ENCODE results near the gene FAR2. TPM values are rescaled to one million over a fixed set of nuclear protein-coding genes. Genes with fewer than 3 reads are reported as not detected.

Gene FAR2
- polyA plus RNA-seq, 1 of the 3 experiments (the other 2 are of a cell fraction): 7.4 TPM

DNA sequence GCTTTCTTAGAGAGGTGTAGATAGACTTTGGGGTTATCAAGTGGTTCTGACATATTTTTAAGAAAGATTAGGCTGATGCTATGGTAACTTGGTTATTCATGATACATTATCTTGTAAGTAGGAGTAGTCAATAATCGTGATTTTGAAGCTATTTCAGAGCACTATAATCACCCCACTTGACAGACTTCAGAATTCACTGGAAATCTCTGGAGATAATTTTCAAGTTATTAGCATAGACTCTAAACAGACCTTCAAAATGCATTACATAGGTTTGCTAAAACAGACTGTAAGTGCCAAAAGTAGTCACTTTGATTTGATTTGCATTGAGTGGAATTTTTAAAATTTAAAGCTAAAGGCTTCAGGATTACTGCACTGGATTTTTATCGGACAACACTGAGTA lies 157.6 kb downstream of the FAR2 start:
- no peaks in the 10 kb centered on the region for H3K9me3 ChIP-seq
- H3K27ac ChIP-seq (ENCODE audit: low read depth in 2 of 2, low read length in 1 of 2): no peak overlapping the region
- H3K4me3 ChIP-seq (ENCODE audit: low read depth in 2 of 2, low read length in 1 of 2): no peak overlapping the region
- H3K27me3 ChIP-seq (ENCODE audit: insufficient read depth): no peaks in the 10 kb centered on the region
- H3K9ac ChIP-seq: no peak overlapping the region
- H3F3A ChIP-seq (replicated peaks; ENCODE audit: insufficient read depth): no peaks in the 10 kb centered on the region
- no peaks in the 10 kb centered on the region; a peak in 1 of 4 replicates for H3K4me1 ChIP-seq (ENCODE audit: control insufficient read depth in 1 of 2, insufficient read depth in 2 of 2, low read depth in 1 of 2, low read length in 1 of 2)
- H3K4me2 ChIP-seq: no peak overlapping the region
- DNase-seq: no peak
- H3K36me3 ChIP-seq (replicated peaks in 1 of 2; ENCODE audit: control insufficient read depth in 1 of 2, insufficient read depth in 2 of 2, low read length in 1 of 2): no peaks in the 10 kb centered on the region
- H3K9me2 ChIP-seq: no peaks in the 10 kb centered on the region
- H2AFZ ChIP-seq (ENCODE audit: low read depth): no peak overlapping the region
- TF ChIP-seq NRF1 (IDR thresholded peaks at IDR 0.05; ENCODE audit: low read depth, low read length): no peak
- no peak for TF ChIP-seq RFX5 (IDR thresholded peaks at IDR 0.05; ENCODE audit: low read length)
- TF ChIP-seq USF1 (IDR thresholded peaks at IDR 0.05; ENCODE audit: borderline replicate concordance, low read depth): no peak
- no peak for TF ChIP-seq RXRA (IDR thresholded peaks at IDR 0.05; ENCODE audit: borderline replicate concordance, low read depth)
- TF ChIP-seq TEAD4 (IDR thresholded peaks at IDR 0.05; ENCODE audit: borderline replicate concordance, insufficient read depth): no peak
- no peak for TF ChIP-seq USF2 (IDR thresholded peaks at IDR 0.05; ENCODE audit: borderline replicate concordance, low read depth, low read length)
- H4K20me1 ChIP-seq (ENCODE audit: insufficient read depth): no peaks in the 10 kb centered on the region
- H3K79me2 ChIP-seq (ENCODE audit: insufficient read depth): no peaks in the 10 kb centered on the region
- 71% methylated on average over 2 of the region's 2 CpGs for WGBS (ENCODE audit: low lambda C conversion rate)
- POLR2A ChIA-PET: interaction anchor here (0.6 kb wide), 1 partner anchor 832 kb away, joined by 3 read pairs; no protein-coding TSS in a partner anchor
- CTCF ChIA-PET: interaction anchor here (0.8 to 5.6 kb wide), 4 partner anchors 11 to 233 kb away, joined by 3 to 36 read pairs (median 5); no protein-coding TSS in a partner anchor

- WGBS (ENCODE audit: low lambda C conversion rate): 74% methylated on average over 4 of the region's 4 CpGs
- H3K9me2 ChIP-seq: no peaks in the 10 kb centered on the region
- H3K9me3 ChIP-seq: no peaks in the 10 kb centered on the region
- no peak overlapping the region for H3K4me2 ChIP-seq
- POLR2A ChIA-PET: no interaction called here
- H3K79me2 ChIP-seq (ENCODE audit: insufficient read depth): no peaks in the 10 kb centered on the region
- TF ChIP-seq TAF1 (IDR thresholded peaks at IDR 0.05; ENCODE audit: borderline replicate concordance, low read depth, low read length): no peak
- peak; percentile 52 for TF ChIP-seq RAD21 (IDR thresholded peaks at IDR 0.05; ENCODE audit: low read length)
- no peak for TF ChIP-seq USF2 (IDR thresholded peaks at IDR 0.05; ENCODE audit: borderline replicate concordance, low read depth, low read length)
- TF ChIP-seq CTCF (IDR thresholded peaks at IDR 0.05): peak; percentile 76
- TF ChIP-seq SIN3A (IDR thresholded peaks at IDR 0.05; ENCODE audit: borderline replicate concordance, low read depth, low read length): no peak
- TF ChIP-seq SMC3 (IDR thresholded peaks at IDR 0.05; ENCODE audit: low read depth, low read length): peak; percentile 21
- H3K27me3 ChIP-seq (ENCODE audit: insufficient read depth): no peaks in the 10 kb centered on the region
- no peak for DNase-seq
- no peaks in the 10 kb centered on the region for H4K20me1 ChIP-seq (ENCODE audit: insufficient read depth)
- H3K4me1 ChIP-seq (ENCODE audit: control insufficient read depth in 1 of 2, insufficient read depth in 2 of 2, low read depth in 1 of 2, low read length in 1 of 2): peaks cover 0 to under 1% of the 10 kb centered on the region in 2 experiments; a peak in 2 of 4 replicates
- H3K9ac ChIP-seq: no peak overlapping the region
- CTCF ChIA-PET: interaction anchor here (0.7 to 1.8 kb wide), 4 partner anchors 8 to 236 kb away, joined by 3 to 21 read pairs (median 4); no protein-coding TSS in a partner anchor
- no peak overlapping the region for H3K4me3 ChIP-seq (ENCODE audit: low read depth in 2 of 2, low read length in 1 of 2)
- no peak overlapping the region for H3K27ac ChIP-seq (ENCODE audit: low read depth in 2 of 2, low read length in 1 of 2)
- peaks cover 0 to 4% of the 10 kb centered on the region in 2 experiments for H3K36me3 ChIP-seq (replicated peaks in 1 of 2; ENCODE audit: control insufficient read depth in 1 of 2, insufficient read depth in 2 of 2, low read length in 1 of 2)
- H3F3A ChIP-seq (replicated peaks; ENCODE audit: insufficient read depth): no peaks in the 10 kb centered on the region
- H2AFZ ChIP-seq (ENCODE audit: low read depth): no peak overlapping the region
Observed at GRCh38 chr12:29309320-29309902, 160.3 kb downstream of the FAR2 start.
